ENCODE data around the gene NCAM2.

Gene NCAM2

DNA sequence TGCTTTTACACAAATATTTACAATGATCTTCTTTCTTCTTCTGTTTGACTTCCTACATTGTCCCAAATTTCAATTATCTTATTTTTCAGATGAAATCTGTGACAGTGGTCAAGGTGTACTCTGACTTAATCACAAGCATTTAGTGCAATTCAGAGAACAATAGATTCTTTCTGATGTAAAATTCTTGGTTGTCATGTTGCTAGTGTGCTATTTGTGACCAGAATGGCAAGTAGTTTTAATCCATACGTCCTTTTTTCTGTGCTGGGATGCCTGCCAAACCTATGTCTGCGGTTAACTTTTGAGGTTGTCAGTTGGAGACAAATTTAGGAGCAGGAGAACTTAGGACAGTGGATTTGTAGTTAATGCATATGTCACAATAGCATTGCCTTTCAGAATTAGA lies 31.0 kb downstream of the NCAM2 start:
- DNase-seq: no peak

DNA sequence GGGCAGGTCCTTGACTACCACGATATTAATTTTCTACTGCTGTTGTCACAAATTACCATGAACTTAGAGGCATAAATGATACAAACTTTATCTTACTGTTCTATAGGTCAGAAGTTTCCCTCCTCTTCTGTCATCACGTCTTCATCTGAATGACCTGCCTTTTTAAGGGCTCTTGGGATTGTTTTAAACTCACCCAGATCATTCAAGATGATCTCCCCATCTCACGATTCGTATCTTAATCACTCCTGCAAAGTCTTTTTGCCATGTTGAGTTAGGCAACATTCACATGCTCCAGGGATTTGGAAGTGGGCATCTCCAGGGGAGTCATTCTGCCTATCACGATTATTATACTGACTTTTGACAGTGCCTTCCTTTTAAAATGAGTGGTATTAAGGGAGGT lies 32.1 kb downstream of the NCAM2 start:
- no peak for DNase-seq

DNA sequence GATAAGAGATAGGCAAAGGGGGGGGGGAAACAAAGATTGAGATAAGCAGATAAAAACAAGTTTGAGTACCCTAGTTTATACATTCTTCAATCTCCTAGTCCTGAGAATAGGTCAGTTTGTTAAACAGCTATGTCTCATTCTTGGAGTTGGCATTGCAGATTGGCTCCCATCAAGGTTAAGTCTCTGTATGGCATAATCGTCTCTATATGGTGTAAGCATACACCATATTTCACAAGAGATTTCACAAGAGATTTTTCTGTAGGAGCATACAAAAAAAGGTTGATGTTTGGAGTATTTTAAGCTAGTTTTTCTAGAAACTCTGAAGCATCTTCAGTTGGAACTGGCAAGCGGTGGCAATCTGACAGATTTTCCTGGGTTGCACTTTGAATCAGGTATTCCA lies 35.8 kb downstream of the NCAM2 start:
- DNase-seq: no peak

DNA sequence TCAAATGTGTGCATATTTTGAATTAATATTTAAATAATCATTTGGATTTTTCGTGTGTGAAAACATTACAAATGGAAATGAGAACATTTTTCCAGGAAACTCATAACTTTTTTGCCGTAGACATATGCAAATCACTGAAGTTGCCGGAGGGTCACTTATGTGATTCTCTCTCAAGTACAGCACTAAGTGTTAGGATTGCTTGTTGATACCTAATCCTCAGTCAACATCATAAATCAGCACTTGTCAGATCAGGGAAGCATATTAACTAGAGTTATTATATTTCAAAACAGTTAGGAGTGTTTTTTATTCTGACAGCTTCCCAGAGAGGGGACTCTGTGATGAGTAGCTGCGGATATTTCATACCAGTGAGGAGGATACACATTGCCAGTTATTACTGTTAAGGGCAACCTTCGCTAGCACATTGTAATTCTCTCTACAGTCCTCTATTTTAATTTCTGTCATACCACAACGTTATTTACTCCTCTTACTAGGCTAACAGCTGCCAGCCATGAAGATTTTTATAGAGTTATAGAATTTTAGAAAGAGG lies 41.5 kb downstream of the NCAM2 start:
- no peak for DNase-seq

DNA sequence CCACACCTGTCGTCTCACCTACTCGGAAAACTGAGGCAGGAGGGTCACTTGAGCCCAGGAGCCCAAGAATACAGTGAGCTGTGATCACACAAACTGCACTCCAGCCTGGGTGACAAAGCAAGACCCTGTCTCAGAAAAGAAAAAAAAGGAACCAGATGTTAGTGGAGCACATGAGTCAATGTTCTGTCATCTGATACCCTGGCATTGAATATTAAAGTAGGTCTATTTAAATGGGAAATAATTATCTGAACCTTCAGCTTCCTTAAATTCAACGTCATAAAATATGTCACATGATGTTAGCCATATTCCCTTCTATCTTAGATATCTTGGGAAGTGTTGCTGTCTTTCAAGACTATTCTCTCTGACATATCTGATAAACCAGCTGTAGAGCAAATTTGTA lies 47.3 kb downstream of the NCAM2 start:
- DNase-seq: no peak

DNA sequence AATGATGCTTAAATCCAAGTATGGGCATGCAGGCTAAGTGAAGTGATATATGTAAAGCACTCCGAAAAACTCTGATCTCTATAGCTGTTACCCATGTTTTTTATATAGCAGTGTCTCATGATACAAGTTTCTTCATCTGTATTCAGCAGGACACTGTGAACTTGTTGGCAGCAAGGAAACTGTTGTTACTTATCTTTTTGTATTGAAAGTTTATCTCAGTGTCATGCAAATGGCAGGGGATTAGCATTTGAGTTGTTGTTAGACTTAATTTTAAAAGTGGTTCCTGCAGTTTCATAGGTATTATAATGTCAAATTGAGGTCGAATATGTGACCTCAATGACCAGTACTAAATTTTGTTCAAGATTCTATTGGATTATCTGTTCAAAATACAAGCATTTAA lies 47.9 kb downstream of the NCAM2 start:
- DNase-seq: no peak

DNA sequence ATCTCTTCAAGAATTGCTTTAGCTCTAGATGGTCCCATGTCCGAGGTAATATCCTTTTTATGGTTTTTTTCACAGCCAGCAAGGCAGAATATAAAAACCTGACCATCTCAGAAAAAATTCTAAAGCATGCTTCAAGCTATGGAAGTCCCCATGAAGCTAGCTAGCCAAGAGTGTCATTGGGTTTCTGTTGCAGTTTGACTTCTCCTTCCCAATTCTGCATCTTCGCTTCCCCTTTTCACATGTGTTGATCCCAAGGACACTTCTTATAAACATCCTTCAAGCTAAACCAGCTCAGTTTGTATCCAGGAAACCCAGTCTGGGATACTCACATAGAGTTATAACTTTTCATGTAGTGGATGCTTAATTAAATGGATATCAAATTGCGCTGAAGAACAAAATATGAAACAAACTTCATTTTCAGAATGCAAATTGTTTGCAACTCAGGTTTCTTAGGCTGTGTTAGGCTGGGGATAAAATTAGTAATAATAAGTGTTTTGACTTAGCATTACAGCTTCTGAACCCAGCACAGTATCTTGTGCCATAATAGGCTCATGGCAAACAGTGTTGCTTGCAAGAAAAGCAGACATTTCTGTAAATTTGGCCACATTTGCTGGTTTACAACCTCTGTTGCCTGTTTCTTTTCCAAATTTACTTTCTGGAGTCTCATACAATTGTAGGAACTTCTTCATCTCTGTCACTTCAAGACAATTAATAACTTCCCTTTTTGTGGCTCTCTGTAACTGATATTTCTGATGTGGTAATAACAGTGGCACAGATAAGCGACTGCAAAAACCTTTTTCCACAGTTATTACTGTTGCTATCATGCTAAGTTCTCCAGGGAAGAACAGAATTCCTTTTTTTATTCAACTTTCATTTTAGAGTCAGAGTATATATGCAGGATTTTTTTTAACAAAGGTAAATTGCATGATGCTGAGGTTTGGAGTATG lies 53.2 kb downstream of the NCAM2 start:
- no peak for DNase-seq

DNA sequence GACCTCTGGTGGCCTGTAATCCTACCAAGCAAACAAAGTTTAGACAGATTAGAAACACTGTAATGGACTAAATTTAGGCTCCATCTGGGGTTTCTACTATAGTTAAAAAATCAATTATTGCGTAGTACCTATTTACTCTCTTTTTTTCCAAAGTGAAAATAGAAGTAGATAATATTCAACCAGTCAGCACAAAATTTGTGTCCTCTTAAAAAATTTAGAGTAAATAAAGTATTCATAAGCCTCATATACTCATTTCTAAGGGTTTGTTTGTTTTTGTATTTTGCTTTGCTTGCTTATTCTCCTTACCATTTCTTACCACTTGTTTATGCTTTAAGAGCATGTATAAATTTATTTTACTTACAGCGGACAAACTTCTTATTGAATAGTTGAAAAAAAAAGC lies 54.5 kb downstream of the NCAM2 start:
- no peak for DNase-seq

DNA sequence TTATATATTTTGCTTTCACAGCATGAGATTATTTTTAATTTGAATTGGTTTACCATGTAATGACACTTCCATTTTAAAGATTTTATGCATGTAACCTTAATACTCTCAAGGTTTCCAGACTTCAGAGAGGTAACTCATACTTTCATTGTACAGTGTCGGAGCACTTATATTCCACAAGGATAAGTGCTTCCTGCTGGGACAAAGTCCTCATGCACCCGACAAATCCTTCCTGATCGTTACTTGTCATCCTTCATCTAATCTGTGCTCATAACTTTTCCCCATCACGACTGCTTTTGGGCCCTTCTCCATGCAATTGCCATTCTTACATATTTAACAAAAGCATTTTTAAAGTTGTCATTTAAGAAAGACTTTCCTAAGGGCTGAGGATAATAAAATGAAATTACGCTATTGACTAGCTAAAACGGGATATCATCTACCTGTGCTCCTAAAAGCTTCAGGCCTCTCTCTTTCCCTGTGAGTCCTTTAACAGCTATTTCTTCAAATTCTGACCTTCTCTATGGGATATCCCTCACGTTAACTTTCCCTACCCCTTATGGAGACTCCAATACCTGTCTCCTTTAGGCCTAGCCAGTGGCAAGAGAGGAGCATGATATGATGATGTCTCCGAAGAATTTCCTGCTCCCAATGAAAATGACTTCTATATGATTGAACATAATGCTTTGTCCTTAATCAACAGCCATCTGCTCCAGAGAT lies 59.3 kb downstream of the NCAM2 start:
- DNase-seq: no peak

DNA sequence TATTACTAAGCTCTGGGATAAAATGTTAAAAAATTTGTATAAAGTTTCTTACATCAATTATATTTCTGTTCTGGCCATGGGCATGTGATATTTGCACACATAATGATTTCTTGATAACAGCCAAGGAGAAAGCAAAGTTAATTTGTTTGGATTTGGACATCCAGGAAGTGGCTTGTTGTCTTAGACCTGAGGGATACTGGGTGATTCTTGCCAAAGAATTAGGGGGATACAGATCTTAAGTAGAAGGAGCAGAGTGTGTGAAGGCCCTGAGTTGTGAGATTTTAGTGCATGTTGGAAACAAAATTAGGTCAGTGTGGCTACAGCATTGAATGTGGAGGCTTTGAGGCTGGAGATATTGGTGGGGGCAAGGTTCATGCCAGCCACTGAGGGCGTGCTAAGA lies 65.6 kb downstream of the NCAM2 start:
- no peak for DNase-seq

DNA sequence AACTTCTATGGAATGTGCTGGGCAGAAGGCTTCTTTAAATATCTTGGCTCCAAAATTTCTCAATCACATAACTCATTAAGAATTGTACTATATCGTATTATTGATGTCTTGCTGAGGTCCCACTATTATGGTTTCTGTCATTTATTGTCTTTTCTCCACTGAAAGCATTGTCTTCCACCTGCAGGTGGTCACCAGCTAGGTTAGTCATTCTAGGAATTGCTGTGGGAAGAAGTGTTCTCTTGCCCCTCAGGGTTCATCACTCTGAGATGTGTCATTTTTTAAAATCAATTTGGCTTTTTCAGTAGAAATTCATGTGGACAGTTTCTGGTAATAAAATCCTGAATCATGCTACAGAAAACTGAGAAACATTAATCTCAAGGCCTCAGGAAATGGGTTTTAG lies 66.1 kb downstream of the NCAM2 start:
- DNase-seq: no peak

DNA sequence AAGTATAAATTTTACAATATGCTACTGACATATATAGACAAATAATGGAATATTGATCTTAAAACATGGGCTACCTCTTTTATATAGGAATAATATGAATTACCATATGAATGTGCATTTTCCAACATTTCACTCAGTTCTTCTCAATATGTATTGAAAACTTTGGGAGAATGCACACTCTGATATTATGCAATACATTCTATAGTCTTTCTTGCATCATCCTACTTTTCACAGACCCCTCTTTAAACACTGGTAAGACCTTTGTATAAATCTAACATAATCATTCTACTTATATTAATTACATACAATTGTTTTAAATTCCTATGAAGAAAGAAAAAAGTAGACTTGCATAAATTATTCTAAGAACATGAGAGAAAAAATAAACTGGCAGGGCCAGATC lies 69.2 kb downstream of the NCAM2 start:
- DNase-seq: no peak

DNA sequence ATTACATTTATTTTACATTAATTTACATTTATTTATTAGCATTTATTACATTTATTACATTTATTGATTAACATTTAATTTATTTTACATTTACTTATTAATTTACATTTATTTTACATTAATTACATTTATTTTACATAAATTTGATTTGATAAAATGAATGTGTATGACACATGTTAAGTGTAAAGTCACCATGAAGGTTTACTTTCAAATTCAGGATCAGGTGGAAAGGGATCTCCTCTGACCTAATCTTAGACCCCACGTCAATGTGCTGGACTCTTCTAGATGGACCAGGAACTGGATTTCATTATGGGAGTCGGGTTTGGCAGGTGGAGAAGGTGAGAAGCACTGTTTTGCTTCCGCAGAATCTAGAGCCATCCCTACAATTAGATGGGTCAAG lies 76.1 kb downstream of the NCAM2 start:
- DNase-seq: no peak

DNA sequence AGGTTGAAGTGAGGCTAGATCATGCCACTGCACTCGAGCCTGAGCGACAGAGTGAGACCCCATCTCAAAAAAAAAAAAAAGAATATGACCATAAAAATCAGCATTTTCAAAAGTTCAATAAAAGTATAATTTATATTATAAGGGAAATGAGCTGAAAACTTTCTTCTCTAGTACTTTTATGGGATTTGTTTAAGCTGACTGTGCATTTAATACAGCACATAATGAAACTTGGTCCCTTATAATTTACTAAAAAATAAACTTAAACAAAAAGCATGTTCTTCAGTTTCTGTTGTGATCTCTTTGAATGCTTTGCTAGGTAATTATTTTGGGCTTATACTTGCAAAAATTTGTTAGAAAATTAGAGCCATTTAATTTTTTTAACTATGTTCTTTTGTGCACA lies 77.8 kb downstream of the NCAM2 start:
- DNase-seq: no peak

DNA sequence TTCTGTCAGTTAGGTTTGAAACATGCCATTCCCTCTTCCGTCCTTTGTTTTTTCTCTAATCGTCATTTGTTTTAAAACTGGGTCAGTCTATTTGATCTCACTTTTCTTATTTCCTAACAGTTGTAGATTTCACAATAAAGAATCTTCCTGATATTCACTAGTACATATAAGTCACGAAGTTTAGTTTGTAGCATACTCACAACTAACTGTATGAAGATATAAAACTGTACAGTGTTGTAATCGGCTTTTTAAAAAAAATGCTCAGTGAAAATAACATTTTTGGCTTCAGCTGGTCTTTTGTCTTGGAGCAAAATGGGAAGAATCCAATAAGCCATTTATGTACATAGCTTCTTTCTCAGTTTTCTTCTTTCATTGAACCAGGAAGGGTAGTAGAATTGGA lies 78.3 kb downstream of the NCAM2 start:
- no peak for DNase-seq

DNA sequence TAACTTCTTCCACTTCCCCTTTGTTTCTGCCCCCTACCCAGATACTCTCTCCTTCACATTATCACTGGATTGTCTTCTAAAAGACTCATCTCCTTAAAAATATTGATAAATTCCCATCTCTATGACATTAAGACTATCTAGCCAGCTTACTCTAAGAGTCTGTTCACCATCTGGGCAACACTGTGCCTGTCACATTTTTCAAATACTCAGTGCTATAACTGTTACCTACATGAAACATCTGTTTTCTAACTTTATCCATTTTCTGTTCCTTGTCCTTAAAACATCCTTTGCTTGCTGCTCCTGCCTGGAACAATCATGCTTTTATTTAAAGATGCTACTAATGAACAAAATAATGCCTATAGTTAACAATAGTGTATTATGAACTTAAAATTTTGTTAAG lies 81.4 kb downstream of the NCAM2 start:
- no peak for DNase-seq

DNA sequence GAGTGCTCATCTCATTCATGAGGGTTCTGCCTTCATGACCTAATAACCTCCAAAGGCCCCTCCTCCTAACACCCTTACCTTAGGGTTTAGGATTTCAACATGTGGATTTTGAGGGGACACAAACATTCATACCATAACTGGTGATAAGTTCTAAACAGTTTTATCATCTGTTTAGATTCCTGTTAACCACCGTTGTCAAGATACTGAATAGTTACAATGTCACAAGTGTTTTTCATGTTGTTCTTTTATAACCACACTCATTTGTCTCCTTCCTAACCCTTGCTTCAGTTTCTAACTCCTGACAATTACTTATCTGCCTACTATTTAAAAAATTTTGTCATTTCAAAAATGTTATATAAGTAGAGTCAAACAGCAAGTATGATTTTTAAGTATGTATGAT lies 86.0 kb downstream of the NCAM2 start:
- no peak for DNase-seq

DNA sequence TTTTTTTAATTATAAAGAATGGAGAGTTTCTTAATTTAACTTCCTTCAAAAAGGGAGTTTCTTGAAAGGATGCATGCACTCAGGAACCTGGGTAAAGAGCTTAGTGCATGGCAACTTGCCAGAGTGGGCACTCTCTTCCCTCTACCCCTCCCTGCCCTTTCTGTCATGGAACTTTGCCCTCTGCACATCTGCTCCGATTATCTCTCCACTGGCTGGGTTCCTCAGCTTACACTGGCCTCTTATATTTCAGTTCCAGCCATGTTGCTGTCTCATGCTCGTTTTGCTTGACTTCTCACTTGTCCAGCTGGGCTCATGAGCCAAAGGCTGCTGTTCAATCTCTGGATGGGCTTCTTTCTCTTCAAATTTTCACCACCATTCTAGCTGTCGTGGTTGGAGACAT lies 87.0 kb downstream of the NCAM2 start:
- DNase-seq: no peak

DNA sequence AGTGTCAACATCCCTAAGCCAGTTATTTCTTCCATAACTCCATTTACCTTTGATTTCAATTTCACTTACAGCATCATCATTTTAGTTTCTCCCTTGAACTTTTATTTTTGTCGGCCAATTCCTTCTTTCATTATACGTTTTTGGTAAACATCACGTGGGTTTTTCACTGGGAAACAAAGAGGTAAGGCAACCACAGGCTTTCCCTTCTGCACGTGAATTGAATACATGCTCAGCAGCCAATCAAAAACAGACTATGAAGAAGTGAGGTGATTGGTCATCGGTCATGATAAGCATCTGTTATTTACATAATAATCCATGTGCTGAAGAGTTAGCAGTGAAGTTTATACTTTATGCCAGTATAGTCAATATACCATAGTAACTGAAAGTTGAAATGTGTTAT lies 98.7 kb downstream of the NCAM2 start:
- DNase-seq: no peak

DNA sequence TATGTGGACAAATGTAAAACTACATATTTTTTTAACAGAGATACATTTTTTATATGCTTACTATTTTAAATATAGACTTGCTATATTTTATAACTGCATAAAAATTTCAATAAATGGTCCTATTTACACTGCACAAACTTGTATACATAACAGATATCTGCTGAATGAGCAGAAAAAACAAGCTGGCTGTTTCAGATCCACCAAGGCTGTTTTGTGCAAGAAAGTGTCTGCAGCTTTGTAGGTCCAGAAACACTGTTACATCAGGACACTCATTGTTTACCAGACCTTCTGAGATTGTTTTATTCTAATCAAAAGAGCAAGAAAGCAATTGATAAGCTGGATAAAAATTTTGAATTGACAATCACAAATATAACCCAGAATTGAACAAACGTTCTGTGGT lies 99.3 kb downstream of the NCAM2 start:
- DNase-seq: no peak

DNA sequence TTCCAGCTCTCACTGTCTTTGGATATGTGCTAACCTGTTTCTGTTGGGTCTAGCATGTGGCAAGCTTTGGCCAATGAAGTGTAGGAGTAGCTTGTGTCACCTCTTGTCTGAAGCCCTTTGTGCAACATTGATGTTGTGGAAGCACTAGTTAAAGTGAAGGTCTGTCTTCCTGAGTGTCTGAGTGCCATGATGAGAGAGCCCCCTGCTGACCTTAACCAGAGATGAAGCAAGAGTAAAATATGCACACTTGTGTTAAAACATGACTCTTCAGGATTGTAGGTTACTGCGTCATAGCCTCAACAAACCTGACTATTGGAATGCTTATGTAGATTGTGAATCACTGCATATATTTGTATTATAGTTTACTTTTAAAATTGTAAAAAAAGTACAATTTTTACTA lies 103.7 kb downstream of the NCAM2 start:
- no peak for DNase-seq

DNA sequence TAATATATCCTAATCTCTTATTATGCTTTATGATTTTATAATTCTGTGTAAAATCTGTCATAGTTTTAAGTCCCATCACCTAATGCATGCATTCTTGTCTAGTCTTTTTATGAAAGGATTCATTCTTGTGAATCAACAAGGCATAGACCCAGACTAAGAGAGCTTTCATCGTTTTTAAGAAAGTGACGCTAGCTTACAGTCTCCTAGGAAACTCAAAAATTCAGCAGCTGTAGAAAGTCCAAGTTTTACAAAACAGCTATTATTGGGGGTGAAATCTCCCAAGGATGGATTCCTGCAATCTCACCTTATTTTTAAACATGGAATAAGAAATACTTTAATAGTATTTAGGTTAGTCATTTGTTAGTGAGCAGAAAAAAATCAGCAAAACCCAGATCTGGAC lies 104.7 kb downstream of the NCAM2 start:
- no peak for DNase-seq

DNA sequence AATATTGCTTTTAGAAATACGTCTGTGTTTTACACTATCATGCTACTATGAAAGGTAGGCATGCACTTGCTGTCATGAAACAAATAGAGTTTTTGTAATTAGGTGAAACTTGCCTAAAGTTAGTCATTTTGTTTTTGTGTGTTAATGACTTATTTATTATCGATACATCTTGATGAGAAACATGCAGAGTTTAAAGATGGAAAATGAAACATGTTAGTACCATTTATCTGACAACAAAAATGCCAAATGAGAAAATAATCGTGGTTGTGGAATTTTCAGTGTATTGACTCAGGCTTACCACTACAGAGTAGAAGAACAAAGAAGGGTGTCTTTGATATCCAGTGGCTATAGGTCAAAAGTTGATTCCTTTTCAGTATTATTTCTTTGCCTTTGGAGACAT lies 105.5 kb downstream of the NCAM2 start:
- no peak for DNase-seq

DNA sequence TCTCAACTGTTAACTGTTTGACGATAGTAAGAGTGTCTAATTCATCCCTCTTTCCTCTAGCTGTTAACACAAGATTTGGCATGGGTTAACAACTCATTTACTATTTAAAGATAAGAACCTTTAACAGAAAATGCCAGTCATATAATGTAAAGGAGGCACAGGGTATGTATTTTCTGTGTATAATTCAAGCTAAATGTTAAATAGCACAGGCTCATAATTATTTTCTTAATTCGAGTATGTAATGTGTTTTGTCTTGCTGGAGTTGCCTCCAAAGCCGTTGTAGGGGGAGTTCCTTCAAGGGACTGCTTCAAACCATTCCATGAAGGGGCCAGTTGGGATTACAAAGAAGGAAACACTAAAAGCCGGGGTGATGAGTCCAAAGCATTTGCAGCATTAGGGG lies 111.5 kb downstream of the NCAM2 start:
- no peak for DNase-seq
